GM18861 (cell line): Measurements from ENCODE around the gene CIITA.
"Not testable (repeated sequence)": the region's sequence is repeated elsewhere in the genome, so short reads cannot be mapped to it uniquely, and the experiment has no call there.

Experiments
- ATAC-seq: cut with Tn5 transposase; IDR thresholded peaks from one replicate; pipeline ENCODE4 v1.9.1; 2021; ENCODE audit not compliant: unreplicated experiment

The CIITA gene

DNA sequence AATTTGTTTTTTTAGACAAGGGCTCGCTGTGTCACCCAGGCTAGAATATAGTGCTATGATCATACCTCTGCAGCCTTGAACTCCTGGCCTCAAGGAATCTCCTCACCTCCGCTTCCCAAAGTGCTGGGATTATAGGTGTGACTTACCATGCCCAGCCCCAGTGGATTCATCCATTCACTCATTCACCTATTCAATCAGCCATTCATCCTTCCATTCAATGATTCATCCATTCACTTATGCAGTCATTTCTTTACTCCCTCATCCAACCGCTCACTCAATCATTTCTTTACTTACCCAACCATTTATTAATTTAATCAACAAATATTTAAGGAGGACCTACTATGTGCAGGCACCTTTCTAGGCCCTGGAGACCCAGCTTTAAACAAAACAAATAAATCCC is 39.5 kb downstream of the CIITA start:
- ATAC-seq: no peak

- peak; percentile 85 for ATAC-seq
Observed at GRCh38 chr16:10918294-10919002, 41.4 kb downstream of the CIITA start.

DNA sequence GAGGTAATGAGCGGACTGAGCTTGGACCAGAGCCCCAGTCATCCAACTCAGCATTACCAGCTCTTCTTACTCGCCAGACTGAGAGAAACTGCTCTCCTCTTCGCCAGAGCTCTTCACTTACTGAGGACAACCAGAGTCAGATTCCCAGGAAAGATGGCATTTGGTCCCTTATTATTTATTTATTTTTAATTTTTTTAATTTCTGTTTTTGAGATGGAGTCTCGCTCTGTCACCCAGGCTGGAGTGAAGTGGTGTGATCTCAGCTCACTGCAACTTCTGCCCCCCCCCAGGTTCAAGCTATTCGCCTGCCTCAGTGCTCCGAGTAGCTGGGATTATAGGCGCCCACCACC is 42.0 kb downstream of the CIITA start:
- no peak for ATAC-seq

- ATAC-seq: no peak
Observed at GRCh38 chr16:10920726-10921427, 43.9 kb downstream of the CIITA start.

DNA sequence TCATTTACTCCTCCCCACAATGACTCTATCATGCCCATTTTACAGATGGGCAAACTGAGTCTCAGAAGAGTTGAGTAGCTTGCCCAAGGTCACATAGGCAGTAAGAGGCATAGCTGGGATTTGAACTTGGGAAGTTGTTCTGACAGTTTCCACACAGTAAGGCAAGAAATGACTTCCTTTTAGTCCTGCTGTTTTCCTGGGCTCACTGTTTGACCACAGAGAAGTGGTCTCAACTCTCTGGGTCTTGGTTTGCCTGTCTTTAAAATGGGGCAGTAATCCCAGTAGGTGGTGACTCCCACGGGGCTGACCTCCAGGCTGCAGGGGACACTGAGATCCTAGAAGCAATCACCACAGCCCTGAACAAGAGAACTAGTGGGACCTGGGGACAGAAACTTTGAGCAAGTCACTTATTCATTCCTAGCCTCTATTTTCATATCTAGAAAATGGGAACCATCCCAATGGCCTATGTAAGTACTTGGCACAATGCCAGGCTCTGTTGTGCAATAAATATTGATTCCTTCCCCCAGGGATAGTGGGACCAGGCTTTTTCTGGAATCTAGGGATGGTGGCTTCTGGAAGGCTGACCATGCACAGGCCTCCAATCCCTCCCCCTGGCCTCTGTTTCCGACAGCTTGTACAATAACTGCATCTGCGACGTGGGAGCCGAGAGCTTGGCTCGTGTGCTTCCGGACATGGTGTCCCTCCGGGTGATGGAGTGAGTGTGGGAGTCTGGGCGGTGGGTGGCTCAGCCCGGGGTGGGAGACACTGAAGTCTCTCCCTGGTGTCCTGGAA is 44.7 kb downstream of the CIITA start:
- ATAC-seq: no peak

DNA sequence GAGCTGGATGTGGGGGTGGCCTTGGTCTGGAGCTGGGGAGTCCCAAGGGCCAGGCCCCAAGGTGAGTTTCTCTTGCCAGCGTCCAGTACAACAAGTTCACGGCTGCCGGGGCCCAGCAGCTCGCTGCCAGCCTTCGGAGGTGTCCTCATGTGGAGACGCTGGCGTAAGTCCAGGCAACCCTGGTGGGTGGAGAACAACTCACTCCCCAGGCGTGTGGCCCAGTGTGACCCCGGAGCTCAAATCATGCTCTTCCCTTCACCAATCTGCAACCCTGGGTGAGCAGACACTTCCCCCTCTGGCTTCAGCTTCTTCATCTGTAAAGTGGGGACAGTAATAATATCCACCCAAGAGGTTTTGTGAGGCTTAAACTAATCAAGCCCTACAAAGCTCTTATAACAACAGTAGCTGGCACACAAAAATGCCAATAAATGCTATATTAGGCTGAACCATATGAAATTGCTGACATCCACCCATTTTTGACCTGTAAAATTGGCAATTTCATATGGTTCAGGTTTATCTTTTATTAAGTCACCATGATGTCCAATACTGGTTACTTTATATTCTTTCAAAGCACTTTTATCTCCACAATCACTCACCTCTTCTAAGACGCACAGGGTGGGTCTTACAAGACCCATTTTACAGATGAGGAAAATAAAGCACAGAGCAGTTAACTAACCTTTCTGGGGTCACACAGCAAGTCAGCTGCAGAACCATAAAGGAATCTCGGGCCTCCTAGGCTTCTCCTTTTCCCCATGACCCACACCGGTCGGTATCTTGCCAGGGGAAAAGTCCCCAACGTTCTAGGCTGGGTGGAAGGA is 45.5 kb downstream of the CIITA start:
- ATAC-seq: no peak

GRCh38 chr16:10923146-10923649 is 46.2 kb downstream of the CIITA start:
- no peak for ATAC-seq

GRCh38 chr16:10923650-10924214 is 46.7 kb downstream of the CIITA start:
- ATAC-seq: no peak

DNA sequence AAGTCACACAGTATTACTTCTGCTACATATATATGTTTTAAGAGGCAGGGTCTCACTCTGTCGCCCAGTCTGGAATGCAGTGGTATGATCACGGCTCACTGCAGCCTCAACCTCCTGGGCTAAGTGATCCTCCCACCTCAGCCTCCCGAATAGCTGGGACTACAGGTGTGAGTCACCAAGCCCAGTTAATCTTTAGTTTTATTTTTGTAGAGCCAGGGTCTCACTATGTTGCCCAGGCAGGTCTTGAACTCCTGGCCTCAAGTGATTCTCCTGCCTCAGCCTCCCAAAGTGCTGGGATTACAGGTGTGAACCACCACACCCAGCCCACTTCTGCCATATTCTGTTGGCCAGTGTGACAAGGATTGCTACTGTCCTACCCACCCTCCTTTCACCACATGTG is 48.3 kb downstream of the CIITA start:
- not testable (repeated sequence) for ATAC-seq

- no peak for ATAC-seq
Observed at GRCh38 chr16:10926094-10926493, 49.1 kb downstream of the CIITA start.

DNA sequence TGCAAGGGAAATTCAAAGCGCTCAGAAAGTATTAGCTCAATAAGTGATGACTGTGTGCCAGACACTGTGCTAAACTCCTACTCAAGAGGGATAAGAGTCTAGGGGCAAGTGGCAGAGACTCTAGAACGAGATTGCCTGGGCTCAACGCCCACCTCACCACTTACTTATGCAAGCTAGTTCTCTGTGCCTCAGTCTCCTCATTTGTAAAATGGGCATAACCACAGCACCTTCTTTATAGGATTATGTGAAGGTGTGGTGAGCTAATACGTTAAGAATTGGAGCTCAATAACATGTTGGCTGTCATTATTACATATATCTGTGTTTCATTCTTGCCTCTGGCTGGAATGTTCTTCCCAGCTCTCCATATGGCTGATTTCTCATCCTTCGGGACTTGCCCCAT is 49.9 kb downstream of the CIITA start:
- no peak for ATAC-seq

DNA sequence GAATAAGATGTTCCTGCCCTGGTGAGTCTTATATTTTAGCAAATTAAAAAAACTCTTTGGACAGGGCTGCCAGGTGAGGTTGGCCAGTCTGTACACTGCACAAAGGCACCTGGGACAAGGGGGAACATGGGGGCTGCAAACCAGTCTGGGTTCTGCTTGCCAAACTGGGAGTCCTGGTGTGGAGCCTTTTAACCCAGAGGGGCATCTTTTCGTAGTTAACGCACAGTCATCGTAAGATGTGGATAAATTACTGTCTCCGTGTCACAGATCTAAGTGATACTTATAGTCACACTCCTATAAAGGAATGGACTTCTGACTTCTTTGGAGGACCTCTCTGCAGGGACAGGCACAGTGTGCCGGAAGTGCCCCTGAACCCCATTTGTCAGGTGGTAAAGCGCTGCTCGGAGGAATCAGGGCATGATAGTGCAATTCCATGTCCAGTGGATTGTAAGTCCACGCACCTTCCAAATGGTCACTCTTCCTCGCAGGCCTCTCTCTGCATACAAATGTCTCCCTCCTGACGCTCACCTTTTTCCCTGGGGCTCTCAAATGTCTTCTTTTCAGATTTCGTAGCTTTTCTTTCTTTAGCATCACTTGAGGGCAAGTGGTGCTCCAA is 50.6 kb downstream of the CIITA start:
- no peak for ATAC-seq

- not testable (repeated sequence) for ATAC-seq
Observed at GRCh38 chr16:10929097-10929496, 52.1 kb downstream of the CIITA start.

- no peak for ATAC-seq
Observed at GRCh38 chr16:10929853-10930754, 53.1 kb downstream of the CIITA start.

DNA sequence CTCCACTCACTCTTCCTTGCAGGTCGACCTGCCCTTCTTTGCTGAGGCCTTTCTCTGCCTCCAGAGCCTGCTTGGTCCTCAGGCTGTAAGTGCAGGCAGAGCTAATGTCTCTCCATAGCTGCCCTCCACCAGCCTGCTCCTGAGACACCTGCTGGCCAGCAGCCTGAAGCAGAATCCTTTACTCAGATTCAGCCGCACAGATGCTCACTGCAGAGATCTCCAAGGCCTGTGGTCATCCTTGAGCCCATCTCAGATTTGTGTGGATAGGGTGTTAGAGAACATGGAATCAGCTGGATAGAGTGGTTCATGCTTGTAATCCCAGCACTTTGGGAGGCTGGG is 53.7 kb downstream of the CIITA start:
- ATAC-seq: no peak

GRCh38 chr16:10931134-10931533 is 54.1 kb downstream of the CIITA start:
- no peak for ATAC-seq

- no peak for ATAC-seq
Observed at GRCh38 chr16:10931977-10932632, 55.1 kb downstream of the CIITA start.

- ATAC-seq: no peak
Observed at GRCh38 chr16:10932959-10933710, 56.1 kb downstream of the CIITA start.
